Subcutaneous adipose tissue (tissue), 4 donors: ENCODE measurements around the gene ATP11C. TPM values are rescaled to one million over a fixed set of nuclear protein-coding genes. Genes with fewer than 3 reads are reported as not detected.

Source experiments
- CTCF ChIP-seq: fragments of 450-650 bp; IDR thresholded peaks from one replicate; pipeline ENCODE4 v1.5.1; 2016; ENCODE audit warnings: low read depth, mild to moderate bottlenecking, control low read depth, antibody characterized with exemption, moderate library complexity
- total RNA-seq, 4 donors: library from RNA; depleted of rRNA; stranded (reverse); fragments of >200 nt; gene quantifications; one replicate each; pipeline ENCODE4 v1.1.0, GENCODE V29; 2016

The ATP11C gene
- total RNA-seq, 4 donors from 2014 or later = 35.8 to 52.6 (median 38.6) TPM

DNA sequence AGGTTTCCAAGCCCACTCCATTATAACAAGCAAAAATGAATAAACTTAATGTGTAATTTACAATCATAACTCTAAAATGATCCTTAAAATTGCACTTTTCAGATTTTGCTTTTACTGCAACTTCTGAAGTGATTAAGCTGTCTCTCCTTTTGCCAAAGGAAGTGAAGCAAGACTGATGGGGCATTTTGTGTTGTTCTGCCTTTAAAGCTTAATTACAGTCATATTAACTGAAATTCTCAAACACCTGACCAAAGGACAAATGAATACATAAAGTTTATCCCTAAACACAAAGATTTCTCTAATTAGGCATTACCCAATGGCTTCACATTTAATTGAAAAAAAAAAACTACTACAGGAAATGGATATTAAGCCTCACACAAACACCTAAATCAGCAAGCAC lies 101.8 kb downstream of the ATP11C start:
- no peak for TF ChIP-seq CTCF

- TF ChIP-seq CTCF = no peak
Measured at GRCh38 chrX:139828830-139829229, 104.0 kb downstream of the ATP11C start.

DNA sequence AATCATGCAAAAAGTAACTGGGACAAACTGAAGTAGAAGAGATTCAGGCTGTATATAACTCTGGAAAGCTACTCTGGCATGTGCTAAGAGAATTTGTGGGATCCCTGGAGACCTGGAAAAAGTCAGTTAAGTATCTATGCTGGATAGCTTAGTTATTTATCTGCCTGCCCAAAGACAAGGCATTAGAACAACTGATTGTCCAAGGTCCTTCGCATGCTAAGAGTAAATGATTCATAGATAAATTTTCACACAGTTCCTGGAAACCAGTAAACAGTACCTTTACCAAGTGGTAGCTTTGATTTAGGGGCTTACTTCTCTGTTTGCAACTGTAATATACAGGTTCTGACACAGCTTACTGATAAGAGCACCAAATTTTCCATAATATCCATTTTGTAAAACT lies 104.8 kb downstream of the ATP11C start:
- no peak for TF ChIP-seq CTCF

DNA sequence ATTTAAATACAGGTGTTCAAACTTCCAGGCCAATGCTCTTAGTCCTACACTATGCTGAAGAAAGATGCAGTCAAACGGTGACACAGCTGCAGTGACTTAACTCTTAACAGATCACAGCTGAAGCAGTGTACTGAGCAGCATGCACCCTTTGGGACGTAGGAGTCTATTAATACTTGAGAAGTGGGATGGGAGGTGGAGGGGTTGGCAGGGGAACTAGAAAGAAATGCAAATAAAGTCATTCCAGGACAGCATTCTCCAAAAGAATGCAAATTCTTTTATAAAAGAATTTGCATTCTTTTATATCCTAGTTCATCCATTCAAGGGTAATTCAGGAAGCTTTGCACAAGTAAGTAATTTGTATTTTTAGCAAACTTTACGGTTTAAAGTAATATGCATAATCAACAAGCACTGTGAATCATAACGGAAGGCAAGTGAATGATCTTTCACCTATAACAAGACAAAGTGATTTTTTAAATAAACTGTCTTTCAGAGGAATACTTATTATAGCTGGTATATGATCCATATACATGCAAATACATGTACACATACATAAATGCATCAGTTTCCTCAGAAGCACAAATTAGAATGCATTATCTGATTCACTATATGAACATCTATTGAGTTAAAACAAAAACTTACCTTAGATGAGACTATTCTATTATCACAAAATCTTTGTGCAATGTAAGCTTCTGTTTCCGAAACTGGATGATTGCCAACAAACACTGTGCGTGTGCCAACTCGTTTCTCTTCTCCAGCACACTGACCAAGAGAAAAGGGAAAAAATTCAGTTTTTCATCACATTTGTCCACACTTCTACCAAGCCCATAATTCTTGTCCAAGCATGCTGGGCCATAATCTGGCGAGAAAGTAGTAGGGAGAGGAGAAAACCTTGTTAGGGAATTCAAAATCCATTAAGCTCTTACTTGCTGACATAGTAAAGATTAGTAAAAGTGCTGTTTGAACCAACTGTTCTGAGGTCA lies 106.5 kb downstream of the ATP11C start:
- TF ChIP-seq CTCF = no peak

DNA sequence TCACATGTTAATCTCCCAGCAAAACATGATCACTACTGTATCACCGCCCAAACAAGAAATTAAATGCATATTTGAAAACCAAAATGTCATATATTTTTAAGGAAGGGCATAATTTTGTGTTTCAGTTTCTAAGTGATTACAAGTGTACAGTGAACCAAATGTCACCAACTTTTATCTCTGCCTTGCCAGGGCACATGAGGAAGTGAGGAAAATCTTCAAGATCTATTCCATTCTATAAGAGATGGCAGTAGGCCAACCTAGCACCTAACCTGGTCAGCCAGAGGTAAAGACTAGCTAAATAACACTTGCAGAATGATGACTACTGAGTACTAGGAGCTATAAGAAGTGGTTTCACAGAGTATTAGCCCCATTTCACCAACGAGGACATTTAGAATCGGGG lies 107.2 kb downstream of the ATP11C start:
- TF ChIP-seq CTCF = no peak

DNA sequence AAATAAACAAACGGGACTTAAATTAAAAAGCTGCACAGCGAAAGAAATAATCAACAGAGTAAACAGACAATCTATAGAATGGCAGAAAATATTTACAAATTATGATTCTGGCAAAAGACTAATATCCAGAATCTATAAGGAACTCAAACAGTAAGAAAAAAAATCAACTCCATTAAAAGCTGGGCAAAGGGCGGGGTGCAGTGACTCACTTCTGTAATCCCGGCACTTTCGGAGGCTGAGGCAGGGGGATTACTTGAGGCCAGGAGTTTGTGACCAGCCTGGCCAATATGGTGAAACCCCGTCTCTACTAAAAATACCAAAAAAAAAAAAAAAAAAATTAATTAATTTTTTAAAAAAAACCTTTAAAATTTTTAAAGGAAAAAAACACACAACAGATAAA lies 109.0 kb downstream of the ATP11C start:
- no peak for TF ChIP-seq CTCF

DNA sequence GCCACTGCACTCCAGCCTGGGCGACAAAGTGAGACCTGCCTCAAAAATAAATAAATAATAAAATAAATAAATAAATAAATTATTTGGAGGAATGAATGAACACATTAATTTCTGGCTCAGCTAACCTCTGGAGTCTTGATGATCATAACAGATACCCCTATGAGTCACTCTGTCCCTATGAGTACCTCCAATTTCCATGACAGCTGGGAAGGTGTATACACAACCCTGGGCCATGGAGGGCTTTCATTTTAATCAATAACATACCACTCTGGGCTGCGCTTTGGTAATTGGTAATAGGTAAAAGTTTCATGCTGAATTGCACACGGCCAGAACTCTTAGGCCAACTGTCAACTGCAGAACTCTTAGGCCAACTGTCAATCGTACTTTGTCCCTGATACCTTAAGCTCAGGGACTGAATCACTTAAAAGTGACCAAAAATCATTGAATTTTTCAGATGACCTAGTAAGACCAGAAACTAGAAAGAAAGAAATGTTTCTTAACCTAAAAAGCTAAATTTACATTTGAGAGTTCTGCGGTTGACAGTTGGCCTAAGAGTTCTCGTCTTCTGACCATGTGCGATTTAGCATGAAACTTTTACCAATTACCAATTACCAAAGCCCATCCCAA lies 112.4 kb downstream of the ATP11C start:
- no peak for TF ChIP-seq CTCF
